Stimulated activated CD8-positive, alpha-beta memory T cell treated with anti-CD3 and anti-CD28 coated beads, Interleukin-7, amount 100 ng/mL, for 1 hour (primary cell): ENCODE results near the gene LDLRAD3.
"Not testable (repeated sequence)": the region's sequence is repeated elsewhere in the genome, so short reads cannot be mapped to it uniquely, and the experiment has no call there.

Source experiments
- DNase-seq, 2 donors: peaks; one replicate each; pipeline ENCODE4 v3.0.0-alpha.2; 2020; ENCODE audit warnings: low read depth in 2 of 2

Gene LDLRAD3

GRCh38 chr11:35994421-35994820 lies 50.6 kb downstream of the LDLRAD3 start:
- no peak for DNase-seq

DNA sequence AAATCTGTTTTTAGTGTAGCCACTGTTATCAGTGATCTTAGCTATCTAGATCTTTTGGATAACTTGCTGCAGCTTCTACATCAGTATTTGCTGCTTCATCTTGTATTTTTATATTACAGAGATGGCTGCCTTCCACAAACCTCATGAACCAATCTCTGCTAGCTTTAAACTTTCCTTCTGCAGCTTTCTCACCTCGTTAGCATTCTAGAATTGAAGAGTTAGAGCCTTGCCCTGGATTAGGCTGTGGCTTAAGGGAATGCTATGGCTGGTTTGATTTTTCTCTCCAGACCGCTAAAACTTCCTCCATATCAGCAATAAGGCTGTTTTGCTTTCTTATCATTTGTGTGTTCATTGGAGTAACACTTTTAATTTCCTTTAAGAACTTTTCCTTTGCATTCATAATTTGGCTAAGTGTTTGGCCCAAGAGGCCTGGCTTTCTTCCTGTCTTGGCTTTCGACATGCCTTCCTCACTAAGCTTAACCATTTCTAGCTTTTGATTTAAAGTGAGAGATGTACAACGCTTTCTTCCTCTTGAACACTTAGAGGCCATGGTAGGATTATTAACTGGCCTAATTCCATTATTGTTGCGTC lies 51.9 kb downstream of the LDLRAD3 start:
- no peak for DNase-seq

- no peak for DNase-seq
Observed at GRCh38 chr11:35997902-35998520, 54.1 kb downstream of the LDLRAD3 start.

DNA sequence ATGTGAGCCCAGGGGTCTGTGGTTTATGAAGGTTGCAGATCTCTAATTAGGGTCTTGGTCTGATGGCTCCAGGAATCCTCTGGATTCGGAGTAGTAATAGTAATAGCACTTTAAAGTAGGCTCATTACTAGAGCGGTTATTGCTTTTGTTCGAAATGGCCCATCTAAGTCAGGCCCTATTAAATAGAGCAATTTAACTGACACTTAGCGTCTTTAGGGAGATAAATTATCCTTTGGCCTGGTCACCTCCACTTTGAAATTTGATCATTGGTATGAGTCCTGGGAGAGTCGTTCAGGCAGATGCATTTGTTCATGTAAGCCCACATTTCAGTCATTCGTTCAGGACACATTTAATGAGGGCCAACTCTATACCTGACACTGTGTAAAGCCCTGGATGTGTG lies 54.8 kb downstream of the LDLRAD3 start:
- DNase-seq = no peak

GRCh38 chr11:36000616-36001190 lies 56.8 kb downstream of the LDLRAD3 start:
- no peak for DNase-seq

DNA sequence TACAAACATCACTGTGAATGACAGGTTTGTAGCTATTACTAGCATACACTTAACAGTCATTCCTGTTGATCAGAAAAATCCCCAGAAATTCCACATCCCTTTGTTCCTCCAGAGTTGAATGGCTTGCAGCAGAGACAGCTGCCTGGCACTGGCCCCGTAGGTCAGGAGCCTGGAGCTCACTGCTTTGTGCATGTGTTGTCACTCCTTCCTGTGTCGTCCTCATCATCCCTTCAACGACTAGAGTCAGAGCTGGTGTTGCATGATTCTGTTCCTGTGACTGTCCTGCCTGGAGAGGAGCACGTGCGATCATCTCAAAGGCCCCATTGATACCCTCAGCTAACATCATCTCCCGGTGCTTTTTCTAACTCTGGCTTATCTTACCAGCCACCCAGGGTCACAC lies 58.3 kb downstream of the LDLRAD3 start:
- no peak for DNase-seq

DNA sequence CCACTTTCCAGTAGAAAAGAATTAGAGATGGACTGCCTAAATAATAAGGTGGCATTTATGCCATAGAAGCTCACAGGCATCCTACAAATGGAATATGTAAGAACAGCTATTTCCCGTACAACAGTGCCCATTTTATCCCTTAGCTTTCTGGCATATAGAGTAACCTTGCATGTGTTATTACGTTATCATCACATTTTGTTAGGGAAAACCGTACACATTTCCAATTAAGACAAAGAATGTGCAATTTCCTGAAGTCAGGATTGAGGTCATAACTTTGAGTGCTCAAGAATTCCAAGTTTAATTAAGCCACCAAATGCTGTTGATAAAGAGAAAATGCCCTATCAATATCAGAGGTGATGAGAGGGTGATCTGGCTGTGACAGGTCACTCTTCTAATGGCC lies 58.9 kb downstream of the LDLRAD3 start:
- DNase-seq = no peak

- DNase-seq = no peak
Observed at GRCh38 chr11:36006556-36006955, 62.7 kb downstream of the LDLRAD3 start.

DNA sequence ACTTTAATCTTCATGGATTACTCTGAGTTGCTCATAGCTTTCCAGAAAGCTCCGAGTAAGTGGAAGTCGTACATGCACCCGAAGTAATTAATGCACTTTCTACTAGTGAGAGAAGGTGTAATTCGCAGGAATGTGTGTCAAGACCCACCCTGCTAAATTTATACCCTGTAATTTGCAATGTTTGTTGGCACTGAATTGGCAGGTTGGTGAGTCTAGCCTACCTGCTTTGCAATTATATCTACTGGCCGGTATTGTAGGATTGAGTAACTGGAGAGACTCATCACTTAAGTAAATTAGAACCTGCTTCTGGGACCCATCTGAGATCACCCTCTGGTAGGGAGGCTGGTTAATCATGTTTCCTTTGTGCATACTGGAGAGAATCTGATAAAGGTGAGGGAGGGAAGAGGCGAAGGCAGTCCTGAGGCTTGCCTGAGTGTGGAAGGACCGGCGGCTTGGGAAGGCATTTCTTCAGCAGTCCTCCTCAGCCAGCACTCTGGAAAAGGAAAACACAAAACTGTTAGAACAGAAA lies 63.3 kb downstream of the LDLRAD3 start:
- no peak for DNase-seq

DNA sequence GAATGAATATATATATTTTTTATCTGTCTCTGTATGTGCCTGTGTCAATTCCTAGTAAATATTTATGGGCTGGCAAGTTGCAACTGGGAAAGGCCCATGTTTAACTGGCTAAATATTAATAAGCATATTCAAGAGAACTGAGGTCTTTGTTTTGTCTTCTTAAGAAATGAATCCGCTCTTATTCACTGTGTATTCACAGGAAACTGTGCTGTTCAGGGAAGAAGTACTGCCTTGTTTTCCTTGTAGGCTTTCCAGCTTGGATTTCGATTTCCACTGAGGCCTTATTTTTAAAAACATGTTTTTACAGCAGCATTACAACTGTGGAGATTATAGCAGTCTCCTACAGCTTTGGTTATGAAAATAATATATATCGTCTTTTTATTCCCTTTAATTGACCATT lies 64.7 kb downstream of the LDLRAD3 start:
- DNase-seq = no peak

DNA sequence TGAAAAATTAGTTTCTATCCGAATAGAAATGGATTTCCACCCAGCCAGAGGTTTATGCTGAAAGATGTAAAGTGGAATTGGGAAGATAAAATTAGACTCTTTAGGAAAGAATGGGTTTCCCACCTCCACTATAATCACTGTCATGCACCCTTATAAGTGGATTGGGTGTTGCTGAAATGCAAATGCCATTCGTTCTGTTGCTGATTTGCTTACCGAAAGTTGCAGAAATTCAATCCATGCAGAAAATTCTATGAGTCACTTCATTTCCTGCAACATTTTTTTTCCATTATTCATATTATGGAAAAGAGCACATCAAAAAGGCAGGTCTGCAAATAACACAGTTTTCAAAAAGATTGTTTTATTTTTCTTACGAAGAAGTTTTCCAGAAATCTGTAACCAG lies 65.6 kb downstream of the LDLRAD3 start:
- no peak for DNase-seq

GRCh38 chr11:36010010-36010740 lies 66.3 kb downstream of the LDLRAD3 start:
- no peak for DNase-seq

DNA sequence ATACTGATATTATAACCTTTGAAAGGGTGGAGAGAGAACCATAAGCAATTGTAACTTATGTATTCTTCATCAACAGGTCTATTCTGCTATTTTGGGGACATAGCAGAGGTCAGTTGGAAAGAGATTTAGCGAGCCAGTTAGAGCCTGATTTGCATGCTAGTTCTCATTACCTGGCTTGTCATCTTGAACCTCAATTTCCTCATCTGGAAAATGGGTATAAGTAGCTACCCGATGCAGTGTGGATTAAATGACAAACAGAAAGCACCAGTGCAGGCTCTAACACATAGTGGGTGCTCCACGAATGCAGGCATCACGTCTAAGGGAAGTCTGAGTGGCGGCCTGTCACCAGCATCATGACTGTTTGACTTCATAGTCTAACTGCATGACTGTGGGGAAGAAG lies 67.7 kb downstream of the LDLRAD3 start:
- DNase-seq = no peak

DNA sequence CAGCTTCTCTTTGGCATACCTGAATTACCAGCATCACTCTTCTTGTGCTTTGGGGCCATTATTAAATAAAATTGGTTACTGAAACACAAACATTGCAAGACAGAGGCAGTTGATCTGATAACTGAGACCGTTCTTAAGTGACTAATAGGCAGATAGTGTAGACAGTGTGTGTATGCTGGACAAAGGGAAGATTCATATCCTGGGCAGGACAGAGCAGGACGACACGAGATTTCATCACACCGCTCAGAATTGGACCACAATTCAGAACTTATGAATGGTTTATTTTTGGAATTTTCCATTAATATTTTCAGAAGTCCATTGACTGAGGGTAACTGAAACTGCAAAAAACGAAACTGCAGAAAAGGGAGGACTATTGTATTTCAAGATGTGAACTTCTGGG lies 68.6 kb downstream of the LDLRAD3 start:
- no peak for DNase-seq

DNA sequence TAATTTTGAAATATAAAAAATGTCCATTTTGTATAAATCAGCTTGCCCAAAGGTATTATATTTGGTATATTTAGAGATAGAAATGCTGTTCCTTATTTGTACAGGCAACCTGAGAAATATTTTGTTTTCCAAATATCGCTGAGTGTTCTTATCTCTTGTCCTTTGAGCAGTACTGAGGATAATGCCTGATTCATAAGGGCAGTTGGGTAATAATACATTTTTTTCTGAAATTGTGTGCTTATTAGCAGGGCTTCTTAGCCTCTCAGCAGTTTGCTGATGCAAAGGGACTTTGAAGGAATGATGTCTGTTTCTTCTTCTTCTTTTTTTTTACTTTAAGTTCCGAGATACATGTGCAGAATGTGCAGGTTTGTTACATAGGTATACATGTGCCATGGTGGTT lies 69.1 kb downstream of the LDLRAD3 start:
- DNase-seq = no peak

GRCh38 chr11:36013446-36013845 lies 69.6 kb downstream of the LDLRAD3 start:
- not testable (repeated sequence) for DNase-seq

- no peak for DNase-seq
Observed at GRCh38 chr11:36013950-36014897, 70.4 kb downstream of the LDLRAD3 start.

DNA sequence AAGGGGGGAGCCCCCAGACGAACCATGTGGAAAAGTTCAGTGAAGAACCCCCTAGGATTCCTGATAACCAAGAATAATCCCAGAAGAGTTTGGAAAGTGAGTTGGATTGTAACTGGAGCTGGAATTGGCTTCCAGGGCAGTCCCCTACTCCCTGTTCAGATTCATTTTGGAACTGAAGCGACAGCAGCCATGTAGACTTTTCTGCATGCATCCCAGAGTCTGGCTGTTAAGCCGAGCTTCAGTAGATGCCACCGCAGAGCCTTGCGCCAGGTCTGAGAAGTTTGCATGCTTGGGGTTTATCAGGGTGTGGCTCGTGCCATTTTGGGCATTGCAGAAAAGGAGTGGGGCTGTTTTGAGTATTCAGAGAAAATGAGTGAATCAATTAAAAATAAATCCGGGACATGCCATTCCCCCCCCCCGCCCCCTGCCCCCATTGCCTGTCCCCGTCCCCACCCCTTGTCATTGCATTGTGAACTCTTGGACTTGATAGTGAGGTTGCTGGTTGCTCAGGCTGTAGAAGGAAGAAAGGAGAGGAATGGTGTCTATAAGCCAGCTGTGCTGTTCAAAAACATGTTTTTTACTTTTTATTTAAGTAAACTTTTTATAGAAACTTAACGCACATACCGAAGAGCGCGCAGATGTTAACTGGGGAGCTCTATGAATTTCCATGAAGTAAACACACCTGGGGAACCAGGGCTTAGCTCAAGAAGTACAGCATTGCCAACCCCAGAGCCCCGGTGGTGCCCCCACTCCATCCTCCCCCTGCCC lies 71.2 kb downstream of the LDLRAD3 start:
- no peak for DNase-seq

DNA sequence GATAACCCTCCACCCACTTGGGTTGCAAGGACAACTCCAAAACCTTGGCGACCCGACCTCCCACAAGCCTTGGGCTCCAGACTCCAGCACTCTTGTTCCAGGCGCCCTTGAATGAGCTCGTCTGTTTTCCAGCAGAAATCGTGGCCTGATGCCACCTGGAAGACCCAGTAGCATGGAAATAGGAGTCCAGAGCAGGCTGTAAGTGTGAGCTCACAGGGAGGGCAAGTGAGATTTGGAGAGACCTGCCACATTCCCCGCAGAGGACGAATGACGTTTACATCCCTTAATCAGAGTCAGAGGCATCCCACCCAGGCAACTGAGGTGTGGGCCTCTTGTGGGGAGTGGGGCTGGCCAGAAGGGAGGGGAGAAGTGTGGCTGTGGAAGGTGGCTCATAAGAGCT lies 71.9 kb downstream of the LDLRAD3 start:
- no peak for DNase-seq

GRCh38 chr11:36016263-36016662 lies 72.4 kb downstream of the LDLRAD3 start:
- no peak for DNase-seq

- DNase-seq = no peak
Observed at GRCh38 chr11:36016709-36017108, 72.8 kb downstream of the LDLRAD3 start.
